Loucy (cell line): ENCODE data around the gene CLSTN2.

Source experiments
- EZH2phosphoT487 ChIP-seq: fragments of 200-600 bp; IDR thresholded peaks from 2 replicates; pipeline ENCODE4 v1.6.1; 2018; ENCODE audit warnings: antibody characterized with exemption, mild to moderate bottlenecking, moderate library complexity, borderline replicate concordance
- TF ChIP-seq, protein P1 (sequence below): fragments of 200-600 bp; sonication (generic); conservative IDR thresholded peaks from 2 replicates; pipeline ENCODE4 v1.5.1; 2014; ENCODE audit warnings: mild to moderate bottlenecking, antibody characterized with exemption, low read length

DNA sequence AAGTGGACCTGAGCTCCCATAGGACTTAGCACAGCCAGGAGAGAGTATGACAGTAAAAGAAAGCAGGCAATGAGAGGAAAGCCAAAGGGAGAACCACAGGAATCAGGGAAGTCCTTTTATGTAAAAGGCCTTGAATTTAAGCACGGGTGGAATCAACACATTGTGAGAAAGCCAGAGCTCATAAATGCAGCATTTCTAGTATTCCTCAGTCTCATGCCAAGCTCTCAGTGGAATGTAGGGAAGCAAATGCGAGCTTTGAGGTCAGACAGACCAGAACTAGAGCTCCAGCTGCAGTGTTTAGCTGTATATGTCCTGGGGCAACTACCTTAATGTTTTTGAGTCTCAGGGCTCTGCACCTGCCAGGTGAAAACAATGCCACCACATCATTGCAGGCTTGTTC is 610.8 kb downstream of the CLSTN2 start:
- TF ChIP-seq, protein P1, sequence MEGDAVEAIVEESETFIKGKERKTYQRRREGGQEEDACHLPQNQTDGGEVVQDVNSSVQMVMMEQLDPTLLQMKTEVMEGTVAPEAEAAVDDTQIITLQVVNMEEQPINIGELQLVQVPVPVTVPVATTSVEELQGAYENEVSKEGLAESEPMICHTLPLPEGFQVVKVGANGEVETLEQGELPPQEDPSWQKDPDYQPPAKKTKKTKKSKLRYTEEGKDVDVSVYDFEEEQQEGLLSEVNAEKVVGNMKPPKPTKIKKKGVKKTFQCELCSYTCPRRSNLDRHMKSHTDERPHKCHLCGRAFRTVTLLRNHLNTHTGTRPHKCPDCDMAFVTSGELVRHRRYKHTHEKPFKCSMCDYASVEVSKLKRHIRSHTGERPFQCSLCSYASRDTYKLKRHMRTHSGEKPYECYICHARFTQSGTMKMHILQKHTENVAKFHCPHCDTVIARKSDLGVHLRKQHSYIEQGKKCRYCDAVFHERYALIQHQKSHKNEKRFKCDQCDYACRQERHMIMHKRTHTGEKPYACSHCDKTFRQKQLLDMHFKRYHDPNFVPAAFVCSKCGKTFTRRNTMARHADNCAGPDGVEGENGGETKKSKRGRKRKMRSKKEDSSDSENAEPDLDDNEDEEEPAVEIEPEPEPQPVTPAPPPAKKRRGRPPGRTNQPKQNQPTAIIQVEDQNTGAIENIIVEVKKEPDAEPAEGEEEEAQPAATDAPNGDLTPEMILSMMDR = no peak
- TF ChIP-seq EZH2phosphoT487 = no peak
